H9 (cell line): ENCODE data around the gene CTBS. TPM values are rescaled to one million over a fixed set of nuclear protein-coding genes. Genes with fewer than 3 reads are reported as not detected.

Experiments
- DNase-seq: peaks from one replicate; pipeline ENCODE4 v3.0.0-alpha.2; 2017
- H2AFZ ChIP-seq: one replicate; pipeline ENCODE4 v1.6.1; 2013; ENCODE audit warnings: mild to moderate bottlenecking, low read length, control low read depth, moderate library complexity
- H2AK5ac ChIP-seq: 2 replicates; pipeline ENCODE4 v1.6.1; 2013; ENCODE audit warnings: low read length, control low read depth, mixed read lengths; ENCODE audit not compliant: insufficient read length
- H2BK120ac ChIP-seq: one replicate; pipeline ENCODE4 v1.6.1; 2013; ENCODE audit warnings: low read depth, mild to moderate bottlenecking, low read length, control low read depth, inconsistent platforms; ENCODE audit not compliant: poor library complexity, severe bottlenecking
- H2BK12ac ChIP-seq: 2 replicates; pipeline ENCODE4 v1.6.1; 2013; ENCODE audit warnings: low read length, control low read depth, mixed read lengths, low read depth; ENCODE audit not compliant: insufficient read length
- H2BK15ac ChIP-seq: 2 replicates; pipeline ENCODE4 v1.6.1; 2013; ENCODE audit warnings: low read depth, low read length, control low read depth
- H2BK20ac ChIP-seq: one replicate; pipeline ENCODE4 v1.6.1; 2013; ENCODE audit warnings: low read depth, mild to moderate bottlenecking, low read length, control low read depth, inconsistent platforms; ENCODE audit not compliant: poor library complexity, severe bottlenecking
- H2BK5ac ChIP-seq: 2 replicates; pipeline ENCODE4 v1.6.1; 2013; ENCODE audit warnings: low read length, control low read depth, mixed read lengths; ENCODE audit not compliant: insufficient read length
- H3K14ac ChIP-seq: 2 replicates; pipeline ENCODE4 v1.6.1; 2013; ENCODE audit warnings: low read length, control low read depth; ENCODE audit not compliant: insufficient read depth
- H3K18ac ChIP-seq: 2 replicates; pipeline ENCODE4 v1.6.1; 2013; ENCODE audit warnings: low read depth, mild to moderate bottlenecking, mixed read lengths, low read length, control low read depth; ENCODE audit not compliant: insufficient read length
- H3K23ac ChIP-seq: 2 replicates; pipeline ENCODE4 v1.6.1; 2013; ENCODE audit warnings: low read length, control low read depth, mixed read lengths, low read depth; ENCODE audit not compliant: insufficient read length
- H3K23me2 ChIP-seq: 2 replicates; pipeline ENCODE4 v1.6.1; 2013; ENCODE audit warnings: low read depth, mild to moderate bottlenecking, mixed read lengths, low read length, control low read depth; ENCODE audit not compliant: insufficient read length, poor library complexity, severe bottlenecking
- H3K27ac ChIP-seq: 2 replicates; pipeline ENCODE4 v1.5.1; 2013; ENCODE audit warnings: low read length, control low read depth, mixed read lengths, low read depth; ENCODE audit not compliant: insufficient read length
- H3K27me3 ChIP-seq: 2 replicates; pipeline ENCODE4 v1.6.1; 2013; ENCODE audit warnings: low read length, control low read depth, inconsistent platforms; ENCODE audit not compliant: insufficient read depth
- H3K4ac ChIP-seq: 2 replicates; pipeline ENCODE4 v1.6.1; 2013; ENCODE audit warnings: low read depth, mild to moderate bottlenecking, control low read depth, inconsistent platforms, low read length, moderate library complexity
- H3K4me1 ChIP-seq: 2 replicates; pipeline ENCODE4 v1.6.1; 2013; ENCODE audit warnings: low read length, control low read depth, inconsistent platforms; ENCODE audit not compliant: insufficient read depth
- H3K4me2 ChIP-seq: 2 replicates; pipeline ENCODE4 v1.6.1; 2013; ENCODE audit warnings: low read length, control low read depth, mixed read lengths; ENCODE audit not compliant: insufficient read length, insufficient read depth
- H3K56ac ChIP-seq: 2 replicates; pipeline ENCODE4 v1.6.1; 2013; ENCODE audit warnings: low read depth, mild to moderate bottlenecking, mixed read lengths, low read length, control low read depth; ENCODE audit not compliant: insufficient read length
- H3K79me1 ChIP-seq: 2 replicates; pipeline ENCODE4 v1.6.1; 2013; ENCODE audit warnings: low read depth, mild to moderate bottlenecking, moderate library complexity, low read length, control low read depth, inconsistent platforms; ENCODE audit not compliant: insufficient read depth, poor library complexity, severe bottlenecking
- H3K79me2 ChIP-seq: 2 replicates; pipeline ENCODE4 v1.6.1; 2013; ENCODE audit warnings: low read length, control low read depth, inconsistent platforms; ENCODE audit not compliant: insufficient read depth
- H3K9ac ChIP-seq: 2 replicates; pipeline ENCODE4 v1.6.1; 2013; ENCODE audit warnings: low read length, control low read depth, mixed read lengths; ENCODE audit not compliant: insufficient read length; ENCODE audit errors: extremely low read depth
- H3K9me3 ChIP-seq: one replicate; pipeline ENCODE4 v1.6.1; 2013; ENCODE audit warnings: low read depth, low read length, inconsistent platforms; ENCODE audit not compliant: control insufficient read depth
- H3T11ph ChIP-seq: one replicate; pipeline ENCODE4 v1.6.1; 2013; ENCODE audit warnings: mild to moderate bottlenecking, low read length, control low read depth, inconsistent platforms
- H4K20me1 ChIP-seq: one replicate; pipeline ENCODE4 v1.6.1; 2013; ENCODE audit not compliant: control insufficient read depth, insufficient read length, insufficient read depth
- H4K5ac ChIP-seq: 2 replicates; pipeline ENCODE4 v1.6.1; 2013; ENCODE audit warnings: low read depth, mild to moderate bottlenecking, mixed read lengths, low read length, control low read depth; ENCODE audit not compliant: insufficient read length
- H4K8ac ChIP-seq: replicated peaks from 2 replicates; pipeline ENCODE4 v1.6.1; 2013; ENCODE audit warnings: low read length, control low read depth, mixed read lengths, low read depth; ENCODE audit not compliant: insufficient read length
- H4K91ac ChIP-seq: 2 replicates; pipeline ENCODE4 v1.6.1; 2013; ENCODE audit warnings: low read depth, mild to moderate bottlenecking, moderate library complexity, mixed read lengths, low read length, control low read depth; ENCODE audit not compliant: insufficient read length
- H3K27ac Mint-ChIP-seq, 3 experiments: 2 replicates in 2 of 3; 3 replicates in 1 of 3; pipeline ENCODE4 v1.8.0; 2020 to 2021; ENCODE audit warnings: mixed read lengths in 3 of 3, mild to moderate bottlenecking in 1 of 3, moderate library complexity in 1 of 3
- H3K27me3 Mint-ChIP-seq: 2 replicates; pipeline ENCODE4 v1.8.0; 2021; ENCODE audit warnings: low read depth, mild to moderate bottlenecking, moderate library complexity, mixed read lengths
- H3K36me3 Mint-ChIP-seq, 3 experiments: 2 replicates in 2 of 3; 3 replicates in 1 of 3; pipeline ENCODE4 v1.8.0; 2020 to 2021; ENCODE audit warnings: low read depth in 3 of 3, mixed read lengths in 3 of 3; ENCODE audit not compliant: insufficient read depth in 1 of 3
- H3K4me1 Mint-ChIP-seq, 2 experiments: 2 replicates each; pipeline ENCODE4 v1.8.0; 2020; ENCODE audit warnings: mixed read lengths in 2 of 2
- H3K4me3 Mint-ChIP-seq, 2 experiments: 2 replicates in 1 of 2; 3 replicates in 1 of 2; pipeline ENCODE4 v1.8.0; 2020 to 2021; ENCODE audit warnings: mild to moderate bottlenecking in 2 of 2, mixed read lengths in 2 of 2, moderate library complexity in 1 of 2
- H3K9me3 Mint-ChIP-seq, 2 experiments: 2 replicates in 1 of 2; 3 replicates in 1 of 2; pipeline ENCODE4 v1.8.0; 2020; ENCODE audit warnings: mild to moderate bottlenecking in 2 of 2, mixed read lengths in 2 of 2, moderate library complexity in 1 of 2
- WGBS: extraction: QIAGEN DNeasy Blood & Tissue Kit; methylation state at CpG from one replicate; pipeline ENCODE4 v1.1.7; 2013; ENCODE audit warnings: missing lambda C conversion rate, low lambda C conversion rate, mixed read lengths; ENCODE audit not compliant: insufficient read length; ENCODE audit errors: extremely low coverage; 5-methylcytosine and 5-hydroxymethylcytosine counted together
- total RNA-seq: library from RNA; stranded (reverse); gene quantifications from 2 replicates; pipeline ENCODE4 v1.2.1, GENCODE V29; 2021
- TF ChIP-seq, protein P1 (sequence below): fragments of 200-600 bp; sonication (generic); conservative IDR thresholded peaks from 3 replicates; pipeline ENCODE4 v1.8.0; 2021; ENCODE audit warnings: antibody characterized with exemption, mild to moderate bottlenecking

Gene CTBS
- total RNA-seq, 1 experiment from 2014 or later, result 2.8 TPM

DNA sequence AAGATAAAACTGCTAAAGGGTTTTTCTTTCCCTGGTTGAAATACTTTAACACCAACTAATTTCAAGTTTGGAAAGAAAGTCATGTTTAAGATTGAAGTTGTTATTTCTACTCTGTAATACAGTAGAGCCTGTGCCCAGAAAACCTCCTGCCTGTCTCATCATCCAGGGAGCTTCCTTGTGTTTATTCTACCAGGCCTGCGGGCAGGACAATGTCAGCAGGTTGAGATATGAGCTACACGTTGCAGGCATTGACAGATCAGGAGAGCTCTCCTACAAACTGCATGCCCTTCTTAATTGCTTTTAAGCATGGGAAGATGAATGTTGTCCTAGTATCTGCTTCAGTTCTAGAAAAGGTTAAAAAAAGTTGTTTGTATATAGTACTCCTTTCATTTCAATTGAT lies 43.1 kb upstream of the CTBS start:
- Histone ChIP-seq H3K27ac (no peak overlapping the region), H4K5ac (no peak overlapping the region), H2BK15ac (no peak overlapping the region), H2BK20ac (no peak overlapping the region), H3K4me1 (no peaks in the 10 kb centered on the region), H3K9me3 (peaks cover 15% of the 10 kb centered on the region), H3T11ph (no peak overlapping the region), H3K79me1 (no peaks in the 10 kb centered on the region), H3K79me2 (no peaks in the 10 kb centered on the region), H4K20me1 (no peaks in the 10 kb centered on the region), H3K23ac (no peak overlapping the region), H2BK120ac (no peak overlapping the region), H2BK5ac (no peak overlapping the region), H3K14ac (no peak overlapping the region), H2BK12ac (no peak overlapping the region), H3K4me2 (no peak overlapping the region), H3K9ac (no peak overlapping the region), H2AK5ac (no peak overlapping the region), H3K23me2 (peaks cover 4% of the 10 kb centered on the region), H3K27me3 (no peaks in the 10 kb centered on the region), H4K91ac (no peak overlapping the region), H3K18ac (no peak overlapping the region), H2AFZ (no peak overlapping the region), H3K4ac (no peak overlapping the region), H3K56ac (no peak overlapping the region), H4K8ac (no peak overlapping the region)
- Mint-ChIP-seq H3K36me3 (peaks cover 16 to 24% (median 19%) of the 10 kb centered on the region in 3 experiments), H3K27me3 (no peaks in the 10 kb centered on the region; the same call in none of the 2 replicates), H3K4me3 (no peak overlapping the region), H3K9me3 (peaks cover 25 to 27% of the 10 kb centered on the region in 2 experiments), H3K27ac (no peak overlapping the region; a peak in 1 of 7 replicates), H3K4me1 (peaks cover 10 to 16% of the 10 kb centered on the region in 2 experiments)
- no peak for DNase-seq
- TF ChIP-seq, protein P1, sequence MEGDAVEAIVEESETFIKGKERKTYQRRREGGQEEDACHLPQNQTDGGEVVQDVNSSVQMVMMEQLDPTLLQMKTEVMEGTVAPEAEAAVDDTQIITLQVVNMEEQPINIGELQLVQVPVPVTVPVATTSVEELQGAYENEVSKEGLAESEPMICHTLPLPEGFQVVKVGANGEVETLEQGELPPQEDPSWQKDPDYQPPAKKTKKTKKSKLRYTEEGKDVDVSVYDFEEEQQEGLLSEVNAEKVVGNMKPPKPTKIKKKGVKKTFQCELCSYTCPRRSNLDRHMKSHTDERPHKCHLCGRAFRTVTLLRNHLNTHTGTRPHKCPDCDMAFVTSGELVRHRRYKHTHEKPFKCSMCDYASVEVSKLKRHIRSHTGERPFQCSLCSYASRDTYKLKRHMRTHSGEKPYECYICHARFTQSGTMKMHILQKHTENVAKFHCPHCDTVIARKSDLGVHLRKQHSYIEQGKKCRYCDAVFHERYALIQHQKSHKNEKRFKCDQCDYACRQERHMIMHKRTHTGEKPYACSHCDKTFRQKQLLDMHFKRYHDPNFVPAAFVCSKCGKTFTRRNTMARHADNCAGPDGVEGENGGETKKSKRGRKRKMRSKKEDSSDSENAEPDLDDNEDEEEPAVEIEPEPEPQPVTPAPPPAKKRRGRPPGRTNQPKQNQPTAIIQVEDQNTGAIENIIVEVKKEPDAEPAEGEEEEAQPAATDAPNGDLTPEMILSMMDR, result no peak
- WGBS, result no CpG with 5 or more reads among the region's 2 CpGs
